CMK (cell line): Measurements from ENCODE around the gene ZCCHC3.
"Not testable (repeated sequence)": the region's sequence is repeated elsewhere in the genome, so short reads cannot be mapped to it uniquely, and the experiment has no call there.

Source experiments
- DNase-seq: peaks from one replicate; pipeline ENCODE4 v3.0.0-alpha.2; 2010; ENCODE audit warnings: low read depth

ZCCHC3 gene

GRCh38 chr20:313402-313801 lies 16.0 kb downstream of the ZCCHC3 start:
- DNase-seq = no peak

- no peak for DNase-seq
These were observed 16.6 kb downstream of the ZCCHC3 start for GRCh38 chr20:313948-314347.

- DNase-seq = no peak
These were observed 19.1 kb downstream of the ZCCHC3 start for GRCh38 chr20:316316-317068.

- peak; percentile 92 for DNase-seq
These were observed 27.0 kb downstream of the ZCCHC3 start for GRCh38 chr20:324177-325044.

- DNase-seq = peak; percentile 87
These were observed 27.9 kb downstream of the ZCCHC3 start, which contains the start of gene SOX12 for GRCh38 chr20:325045-325888. Gene SOX12 (plus strand): TSS chr20:325552. CDS start chr20:325925, 373 bp downstream.

- DNase-seq = peak; percentile 64
These were observed 28.7 kb downstream of the ZCCHC3 start for GRCh38 chr20:325889-326644.

GRCh38 chr20:326645-327185 lies 29.3 kb downstream of the ZCCHC3 start:
- no peak for DNase-seq

GRCh38 chr20:327186-328026 lies 30.0 kb downstream of the ZCCHC3 start:
- peak; percentile 94 for DNase-seq

- DNase-seq = no peak
These were observed 30.9 kb downstream of the ZCCHC3 start for GRCh38 chr20:328027-328974.

- no peak for DNase-seq
These were observed 31.8 kb downstream of the ZCCHC3 start for GRCh38 chr20:328975-329695.

- no peak for DNase-seq
These were observed 32.5 kb downstream of the ZCCHC3 start for GRCh38 chr20:329851-330232.

GRCh38 chr20:330233-331149 lies 33.1 kb downstream of the ZCCHC3 start:
- DNase-seq = peak; percentile 71

GRCh38 chr20:334578-334977 lies 37.2 kb downstream of the ZCCHC3 start:
- no peak for DNase-seq

- not testable (repeated sequence) for DNase-seq
These were observed 38.7 kb downstream of the ZCCHC3 start for GRCh38 chr20:336040-336439.

GRCh38 chr20:341682-342081 lies 44.3 kb downstream of the ZCCHC3 start:
- DNase-seq = no peak

GRCh38 chr20:343107-343506 lies 45.7 kb downstream of the ZCCHC3 start:
- DNase-seq = no peak

GRCh38 chr20:346033-346639 lies 48.8 kb downstream of the ZCCHC3 start:
- DNase-seq = no peak
